HepG2 (cell line): Measurements from ENCODE around the gene TNNI2. TPM values are rescaled to one million over a fixed set of nuclear protein-coding genes. Genes with fewer than 3 reads are reported as not detected.

Experiments
- ATF7 ChIP-seq, 2 experiments: fragments of 450-650 bp in 1 of 2; sonication (generic) in 1 of 2; formaldehyde crosslinking in 1 of 2; IDR thresholded peaks; 2 replicates each; pipeline versions ENCODE4 v1.4.0 to v1.6.1; 2016 to 2020; ENCODE audit warnings: antibody characterized with exemption in 1 of 2, mild to moderate bottlenecking in 1 of 2, missing genetic modification reagents in 1 of 2
- CHD4 ChIP-seq: fragments of 200-600 bp; sonication (generic); IDR thresholded peaks from 2 replicates; pipeline ENCODE4 v1.7.0; 2017; ENCODE audit warnings: mild to moderate bottlenecking, low read length, borderline replicate concordance
- HNRNPLL ChIP-seq: fragments of 200-400 bp; formaldehyde crosslinking; IDR thresholded peaks from 2 replicates; pipeline ENCODE4 v1.6.1; 2017; ENCODE audit warnings: mild to moderate bottlenecking, low read depth, low read length; ENCODE audit not compliant: poor library complexity, severe bottlenecking
- MAFF ChIP-seq: IDR thresholded peaks from 2 replicates; pipeline ENCODE4 v1.6.1; 2011; ENCODE audit warnings: low read depth, low read length, improper control_type of control experiment
- MATR3 ChIP-seq: sonication (generic); formaldehyde crosslinking; IDR thresholded peaks from 2 replicates; pipeline ENCODE4 v1.4.0; 2020; ENCODE audit warnings: missing genetic modification reagents
- MEIS2 ChIP-seq: sonication (generic); formaldehyde crosslinking; IDR thresholded peaks from 2 replicates; pipeline ENCODE4 v1.9.0; 2021; ENCODE audit warnings: mild to moderate bottlenecking, missing genetic modification reagents
- NONO ChIP-seq, 2 experiments: fragments of 450-650 bp in 1 of 2; sonication (generic) in 1 of 2; formaldehyde crosslinking in 1 of 2; IDR thresholded peaks in 1 of 2; conservative IDR thresholded peaks in 1 of 2; 2 replicates each; pipeline versions ENCODE4 v1.6.1 to v1.8.0; 2017 to 2022; ENCODE audit warnings: mild to moderate bottlenecking in 1 of 2, missing genetic modification reagents in 1 of 2, moderate library complexity in 1 of 2
- NPAS2 ChIP-seq: sonication (generic); formaldehyde crosslinking; IDR thresholded peaks from 2 replicates; pipeline ENCODE4 v1.8.0; 2022; ENCODE audit warnings: mild to moderate bottlenecking, missing genetic modification reagents, borderline replicate concordance
- SIX1 ChIP-seq: sonication (generic); formaldehyde crosslinking; IDR thresholded peaks from 2 replicates; pipeline ENCODE4 v1.4.0; 2020; ENCODE audit warnings: missing genetic modification reagents, borderline replicate concordance
- TEAD3 ChIP-seq: optimal IDR thresholded peaks from 2 replicates; pipeline ENCODE3; 2016; ENCODE audit warnings: borderline replicate concordance
- THYN1 ChIP-seq: sonication (generic); formaldehyde crosslinking; IDR thresholded peaks from 2 replicates; pipeline ENCODE4 v1.8.1; 2023; ENCODE audit warnings: low read depth, mild to moderate bottlenecking, moderate library complexity, missing genetic modification reagents, borderline replicate concordance
- TOE1 ChIP-seq: sonication (generic); formaldehyde crosslinking; IDR thresholded peaks from 2 replicates; pipeline ENCODE4 v1.4.0; 2020; ENCODE audit warnings: mild to moderate bottlenecking, missing genetic modification reagents
- ZBTB38 ChIP-seq: sonication (generic); formaldehyde crosslinking; IDR thresholded peaks from 2 replicates; pipeline ENCODE4 v1.5.1; 2020; ENCODE audit warnings: mild to moderate bottlenecking, missing genetic modification reagents
- ZFP90 ChIP-seq: sonication (generic); formaldehyde crosslinking; IDR thresholded peaks from 2 replicates; pipeline ENCODE4 v1.8.0; 2022; ENCODE audit warnings: missing genetic modification reagents, mild to moderate bottlenecking, inconsistent platforms, borderline replicate concordance
- ZNF30 ChIP-seq: sonication (generic); formaldehyde crosslinking; IDR thresholded peaks from 2 replicates; pipeline ENCODE4 v1.5.0; 2020; ENCODE audit warnings: mild to moderate bottlenecking, missing genetic modification reagents
- ZNF543 ChIP-seq: sonication (generic); formaldehyde crosslinking; IDR thresholded peaks from 2 replicates; pipeline ENCODE4 v1.4.0; 2020; ENCODE audit warnings: mild to moderate bottlenecking, missing genetic modification reagents
- ZNF619 ChIP-seq: sonication (generic); formaldehyde crosslinking; IDR thresholded peaks from 2 replicates; pipeline ENCODE4 v1.4.0; 2020; ENCODE audit warnings: mild to moderate bottlenecking, missing genetic modification reagents
- ZNF678 ChIP-seq: sonication (generic); formaldehyde crosslinking; IDR thresholded peaks from 2 replicates; pipeline ENCODE4 v1.4.0; 2020; ENCODE audit warnings: mild to moderate bottlenecking, missing genetic modification reagents
- ZNF720 ChIP-seq: sonication (generic); formaldehyde crosslinking; IDR thresholded peaks from 2 replicates; pipeline ENCODE4 v1.4.0; 2020; ENCODE audit warnings: missing genetic modification reagents
- ZNF850 ChIP-seq: sonication (generic); formaldehyde crosslinking; conservative IDR thresholded peaks from 2 replicates; pipeline ENCODE4 v1.9.0; 2021; ENCODE audit warnings: mild to moderate bottlenecking, missing genetic modification reagents
- polyA plus RNA-seq, 8 experiments: library from polyadenylated mRNA; depleted of rRNA in 3 of 8; stranded (reverse) in 7 of 8; unstranded in 1 of 8; fragments of >200 nt; fragmentation: Illumina TruSeq in 4 of 8; extraction: Trizol in 4 of 8; gene quantifications; 2 replicates each; pipeline versions ENCODE4 v1.2.1 to v1.2.3, GENCODE V29; 2011 to 2016; ENCODE audit warnings: low read depth in 4 of 8, missing spikeins in 1 of 8, mixed read lengths in 1 of 8; ENCODE audit not compliant: insufficient read depth in 1 of 8
- total RNA-seq, 5 experiments: library from RNA; depleted of rRNA; stranded (reverse); fragments of >200 nt; fragmentation: Illumina TruSeq; extraction: Trizol; gene quantifications; 2 replicates each; pipeline ENCODE4 v1.2.3, GENCODE V29; 2016; ENCODE audit warnings: low read depth in 1 of 5
- TF ChIP-seq, protein P1 (sequence below): IDR thresholded peaks from 2 replicates; pipeline ENCODE4 v1.6.1; 2012; ENCODE audit warnings: low read depth, low read length, improper control_type of control experiment
- TF ChIP-seq, protein P2 (sequence below): sonication (generic); formaldehyde crosslinking; IDR thresholded peaks from 2 replicates; pipeline ENCODE4 v1.4.0; 2020; ENCODE audit warnings: missing genetic modification reagents, borderline replicate concordance
- TF ChIP-seq, protein P3 (sequence below): sonication (generic); formaldehyde crosslinking; IDR thresholded peaks from 2 replicates; pipeline ENCODE4 v1.5.1; 2020; ENCODE audit warnings: mild to moderate bottlenecking, moderate library complexity, missing genetic modification reagents

The TNNI2 gene
- total and polyA plus RNA-seq, 2 of the 13 experiments (the other 11 are each of a cell fraction or from before 2014, with no cell fraction given): 7.2 to 12.0 TPM

DNA sequence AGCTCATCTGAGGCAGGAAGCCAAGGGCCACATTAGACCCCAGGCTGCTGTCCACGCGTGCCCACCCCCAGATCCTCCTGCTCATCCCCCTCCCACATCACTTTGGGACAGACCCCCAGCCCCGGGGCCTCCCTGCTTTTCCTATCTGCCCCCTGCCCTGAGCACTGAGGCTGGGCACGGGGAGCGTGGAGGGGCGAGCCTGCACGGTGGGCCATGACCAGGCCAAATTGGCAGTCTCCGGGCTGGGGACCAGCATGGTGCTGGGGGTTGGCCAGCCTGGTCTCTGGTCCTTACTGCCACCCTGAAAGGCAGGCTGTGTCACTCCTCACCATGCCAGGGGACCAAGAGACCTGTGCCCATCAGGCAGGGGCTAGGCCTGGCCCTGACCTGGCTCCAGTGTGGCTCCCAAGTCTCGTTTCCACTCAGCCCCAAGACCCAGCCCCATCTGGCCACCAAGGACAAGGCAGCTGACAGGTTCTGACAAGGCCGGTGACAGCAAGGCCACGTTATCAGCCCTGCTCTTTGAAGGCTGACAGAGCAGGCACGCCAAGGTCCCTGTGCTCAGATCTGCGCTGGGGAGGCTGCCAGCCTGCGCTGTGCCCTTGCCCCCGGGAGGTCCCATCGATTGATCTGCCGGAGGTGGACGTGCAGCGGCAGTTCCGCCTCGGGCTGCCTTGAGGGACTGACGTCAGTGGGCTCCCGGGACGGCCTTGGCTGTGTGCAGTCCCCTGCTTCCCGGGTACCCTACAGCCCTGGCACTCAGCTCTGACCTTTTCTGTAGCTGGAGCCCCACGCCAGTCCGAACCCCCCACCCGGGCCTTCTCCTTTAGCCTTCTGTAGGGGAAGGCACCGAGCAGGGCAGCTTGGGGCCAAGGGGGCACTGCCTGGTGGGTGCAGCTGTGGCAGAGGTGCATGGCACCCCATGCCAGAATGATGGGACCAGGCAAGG lies 3.6 kb downstream of the TNNI2 start (continued):
- TF ChIP-seq ZFP90 (CRISPR knock-in tag): peak; percentile 58; the same call in 1 of the 2 replicates
- no peak for TF ChIP-seq MAFF
- TF ChIP-seq NPAS2: no peak; the same call in 1 of the 2 replicates
- no peak for TF ChIP-seq CHD4
- TF ChIP-seq ZNF30 (CRISPR knock-in tag): no peak
- TF ChIP-seq, protein P1, sequence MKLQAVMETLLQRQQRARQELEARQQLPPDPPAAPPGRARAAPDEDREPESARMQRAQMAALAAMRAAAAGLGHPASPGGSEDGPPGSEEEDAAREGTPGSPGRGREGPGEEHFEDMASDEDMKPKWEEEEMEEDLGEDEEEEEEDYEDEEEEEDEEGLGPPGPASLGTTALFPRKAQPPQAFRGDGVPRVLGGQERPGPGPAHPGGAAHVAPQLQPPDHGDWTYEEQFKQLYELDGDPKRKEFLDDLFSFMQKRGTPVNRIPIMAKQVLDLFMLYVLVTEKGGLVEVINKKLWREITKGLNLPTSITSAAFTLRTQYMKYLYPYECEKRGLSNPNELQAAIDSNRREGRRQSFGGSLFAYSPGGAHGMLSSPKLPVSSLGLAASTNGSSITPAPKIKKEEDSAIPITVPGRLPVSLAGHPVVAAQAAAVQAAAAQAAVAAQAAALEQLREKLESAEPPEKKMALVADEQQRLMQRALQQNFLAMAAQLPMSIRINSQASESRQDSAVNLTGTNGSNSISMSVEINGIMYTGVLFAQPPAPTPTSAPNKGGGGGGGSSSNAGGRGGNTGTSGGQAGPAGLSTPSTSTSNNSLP: no peak
- TF ChIP-seq, protein P2, sequence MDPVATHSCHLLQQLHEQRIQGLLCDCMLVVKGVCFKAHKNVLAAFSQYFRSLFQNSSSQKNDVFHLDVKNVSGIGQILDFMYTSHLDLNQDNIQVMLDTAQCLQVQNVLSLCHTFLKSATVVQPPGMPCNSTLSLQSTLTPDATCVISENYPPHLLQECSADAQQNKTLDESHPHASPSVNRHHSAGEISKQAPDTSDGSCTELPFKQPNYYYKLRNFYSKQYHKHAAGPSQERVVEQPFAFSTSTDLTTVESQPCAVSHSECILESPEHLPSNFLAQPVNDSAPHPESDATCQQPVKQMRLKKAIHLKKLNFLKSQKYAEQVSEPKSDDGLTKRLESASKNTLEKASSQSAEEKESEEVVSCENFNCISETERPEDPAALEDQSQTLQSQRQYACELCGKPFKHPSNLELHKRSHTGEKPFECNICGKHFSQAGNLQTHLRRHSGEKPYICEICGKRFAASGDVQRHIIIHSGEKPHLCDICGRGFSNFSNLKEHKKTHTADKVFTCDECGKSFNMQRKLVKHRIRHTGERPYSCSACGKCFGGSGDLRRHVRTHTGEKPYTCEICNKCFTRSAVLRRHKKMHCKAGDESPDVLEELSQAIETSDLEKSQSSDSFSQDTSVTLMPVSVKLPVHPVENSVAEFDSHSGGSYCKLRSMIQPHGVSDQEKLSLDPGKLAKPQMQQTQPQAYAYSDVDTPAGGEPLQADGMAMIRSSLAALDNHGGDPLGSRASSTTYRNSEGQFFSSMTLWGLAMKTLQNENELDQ (CRISPR knock-in tag): no peak
- peak; percentile 99 for TF ChIP-seq ZBTB38 (CRISPR knock-in tag)
- TF ChIP-seq TEAD3 (CRISPR knock-in tag): peak; percentile 92
- 0 out of 2 replicates have a peak, but pooled peaks have one; percentile 2 for TF ChIP-seq ATF7 (IDR thresholded peaks at IDR 0.05)
- peak; percentile 98 for TF ChIP-seq ATF7 (CRISPR knock-in tag; IDR thresholded peaks at IDR 0.05)
- TF ChIP-seq ZNF543 (CRISPR knock-in tag): no peak
- peak; percentile 100 for TF ChIP-seq MEIS2
- peak; percentile 58; the same call in 1 of the 2 replicates for TF ChIP-seq ZNF619 (CRISPR knock-in tag)
- TF ChIP-seq MATR3: no peak
- no peak for TF ChIP-seq ZNF720 (CRISPR knock-in tag)
- no peak for TF ChIP-seq ZNF678 (CRISPR knock-in tag)
- TF ChIP-seq HNRNPLL: no peak
- no peak for TF ChIP-seq THYN1 (CRISPR knock-in tag)
- peak; percentile 38; the same call in 1 of the 2 replicates for TF ChIP-seq SIX1 (CRISPR knock-in tag)
- TF ChIP-seq, protein P3, sequence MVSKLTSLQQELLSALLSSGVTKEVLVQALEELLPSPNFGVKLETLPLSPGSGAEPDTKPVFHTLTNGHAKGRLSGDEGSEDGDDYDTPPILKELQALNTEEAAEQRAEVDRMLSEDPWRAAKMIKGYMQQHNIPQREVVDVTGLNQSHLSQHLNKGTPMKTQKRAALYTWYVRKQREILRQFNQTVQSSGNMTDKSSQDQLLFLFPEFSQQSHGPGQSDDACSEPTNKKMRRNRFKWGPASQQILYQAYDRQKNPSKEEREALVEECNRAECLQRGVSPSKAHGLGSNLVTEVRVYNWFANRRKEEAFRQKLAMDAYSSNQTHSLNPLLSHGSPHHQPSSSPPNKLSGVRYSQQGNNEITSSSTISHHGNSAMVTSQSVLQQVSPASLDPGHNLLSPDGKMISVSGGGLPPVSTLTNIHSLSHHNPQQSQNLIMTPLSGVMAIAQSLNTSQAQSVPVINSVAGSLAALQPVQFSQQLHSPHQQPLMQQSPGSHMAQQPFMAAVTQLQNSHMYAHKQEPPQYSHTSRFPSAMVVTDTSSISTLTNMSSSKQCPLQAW (CRISPR knock-in tag): peak; percentile 99
- no peak for TF ChIP-seq NONO (IDR thresholded peaks at IDR 0.05)
- TF ChIP-seq NONO (CRISPR knock-in tag; conservative IDR thresholded peaks at IDR 0.05): peak; percentile 82
- no peak; the same call in 1 of the 2 replicates for TF ChIP-seq ZNF850 (CRISPR knock-in tag)
- TF ChIP-seq TOE1: no peak
